CD14-positive monocyte (primary cell): Measurements from ENCODE around the gene METTL2B. TPM values are rescaled to one million over a fixed set of nuclear protein-coding genes. Genes with fewer than 3 reads are reported as not detected.

Experiments used
- DNase-seq, 3 donors: peaks; one replicate each; pipeline ENCODE4 v3.0.0-alpha.2; 2011 to 2022
- H2AFZ ChIP-seq: 2 replicates; pipeline ENCODE4 v1.6.0; 2012; ENCODE audit warnings: mild to moderate bottlenecking, low read depth, low read length, inconsistent platforms; ENCODE audit not compliant: insufficient read depth, poor library complexity, severe bottlenecking
- H3K27ac ChIP-seq, 2 donors: 1 replicate in 1 of 2; 2 replicates in 1 of 2; pipeline ENCODE4 v1.5.1; 2012 to 2013; ENCODE audit warnings: low read length in 2 of 2, control low read depth in 1 of 2, inconsistent platforms in 1 of 2, low read depth in 1 of 2, mild to moderate bottlenecking in 1 of 2
- H3K27me3 ChIP-seq, 2 donors: one replicate each; pipeline versions ENCODE4 v1.6.0 to v1.6.1; 2011 to 2013; ENCODE audit warnings: low read length in 2 of 2; ENCODE audit not compliant: control insufficient read depth in 2 of 2, insufficient read depth in 2 of 2
- H3K36me3 ChIP-seq, 2 donors: replicated peaks in 1 of 2; 1 replicate in 1 of 2; 2 replicates in 1 of 2; pipeline versions ENCODE4 v1.5.1 to v1.6.1; 2012 to 2013; ENCODE audit warnings: low read length in 2 of 2, control low read depth in 1 of 2, inconsistent platforms in 1 of 2, mild to moderate bottlenecking in 1 of 2; ENCODE audit not compliant: insufficient read depth in 2 of 2, control insufficient read depth in 1 of 2
- H3K4me1 ChIP-seq, 2 donors: 1 replicate in 1 of 2; 2 replicates in 1 of 2; pipeline versions ENCODE4 v1.5.1 to v1.6.1; 2012 to 2013; ENCODE audit warnings: low read length in 2 of 2, control low read depth in 1 of 2, inconsistent platforms in 1 of 2, mild to moderate bottlenecking in 1 of 2, moderate library complexity in 1 of 2; ENCODE audit not compliant: insufficient read depth in 2 of 2, control insufficient read depth in 1 of 2
- H3K4me2 ChIP-seq: replicated peaks from 2 replicates; pipeline ENCODE3; 2012; ENCODE audit warnings: low read length, moderate library complexity, mild to moderate bottlenecking; ENCODE audit not compliant: poor library complexity, severe bottlenecking; ENCODE audit errors: extremely low read depth
- H3K4me3 ChIP-seq, 3 experiments: fragments of 200-600 bp in 1 of 3; sonication (generic) in 1 of 3; replicated peaks in 1 of 3; 1 replicate in 2 of 3; 2 replicates in 1 of 3; pipeline ENCODE4 v1.5.1; 2011 to 2013; ENCODE audit warnings: low read length in 3 of 3, mild to moderate bottlenecking in 3 of 3, control low read depth in 2 of 3, low read depth in 2 of 3, inconsistent platforms in 1 of 3, moderate library complexity in 1 of 3
- H3K79me2 ChIP-seq: 2 replicates; pipeline ENCODE4 v1.6.0; 2012; ENCODE audit warnings: mild to moderate bottlenecking, control low read depth, inconsistent platforms, low read length, moderate library complexity; ENCODE audit not compliant: insufficient read depth
- H3K9ac ChIP-seq: 2 replicates; pipeline ENCODE4 v1.6.0; 2017; ENCODE audit warnings: low read length, mild to moderate bottlenecking; ENCODE audit not compliant: insufficient read depth, poor library complexity, severe bottlenecking
- H3K9me3 ChIP-seq, 2 donors: replicated peaks in 1 of 2; 1 replicate in 1 of 2; 2 replicates in 1 of 2; pipeline versions ENCODE4 v1.5.1 to v1.6.1; 2012 to 2013; ENCODE audit warnings: low read length in 2 of 2, control low read depth in 1 of 2; ENCODE audit not compliant: control insufficient read depth in 1 of 2, insufficient read depth in 1 of 2
- H4K20me1 ChIP-seq: 2 replicates; pipeline ENCODE4 v1.6.0; 2012; ENCODE audit warnings: mild to moderate bottlenecking, low read length, control low read depth, moderate library complexity; ENCODE audit not compliant: insufficient read depth
- H3K27ac Mint-ChIP-seq, 7 donors: one replicate each; pipeline ENCODE4 v1.8.0; 2020; ENCODE audit warnings: mild to moderate bottlenecking in 7 of 7, mixed read lengths in 7 of 7, moderate library complexity in 6 of 7, inconsistent platforms in 2 of 7
- H3K27me3 Mint-ChIP-seq, 3 donors: one replicate each; pipeline ENCODE4 v1.8.0; 2021 to 2022; ENCODE audit warnings: low read depth in 3 of 3, mild to moderate bottlenecking in 3 of 3, mixed read lengths in 3 of 3, moderate library complexity in 3 of 3, inconsistent platforms in 1 of 3
- H3K36me3 Mint-ChIP-seq, 2 donors: one replicate each; pipeline ENCODE4 v1.8.0; 2020; ENCODE audit warnings: mixed read lengths in 2 of 2, inconsistent platforms in 1 of 2, mild to moderate bottlenecking in 1 of 2
- H3K4me1 Mint-ChIP-seq: one replicate; pipeline ENCODE4 v1.8.0; 2020; ENCODE audit warnings: mild to moderate bottlenecking, mixed read lengths
- H3K4me3 Mint-ChIP-seq, 2 donors: one replicate each; pipeline ENCODE4 v1.8.0; 2020; ENCODE audit warnings: mild to moderate bottlenecking in 2 of 2, mixed read lengths in 2 of 2, moderate library complexity in 1 of 2
- H3K9me3 Mint-ChIP-seq, 7 donors: one replicate each; pipeline ENCODE4 v1.8.0; 2020 to 2022; ENCODE audit warnings: mixed read lengths in 7 of 7, mild to moderate bottlenecking in 6 of 7, moderate library complexity in 6 of 7, inconsistent platforms in 2 of 7
- WGBS: methylation state at CpG from one replicate; pipeline ENCODE4 v1.1.5; 2013; ENCODE audit warnings: missing lambda C conversion rate; ENCODE audit not compliant: insufficient coverage; 5-methylcytosine and 5-hydroxymethylcytosine counted together
- intact Hi-C, 2 donors: fragments of 100-400 bp; cut with micrococcal nuclease; formaldehyde crosslinking; loops; one replicate each; pipeline versions ENCODE4 v1.15.0 to v1.15.1; 2023
- polyA plus RNA-seq, 3 donors: library from polyadenylated mRNA; depleted of rRNA in 1 of 3; unstranded in 2 of 3; stranded (reverse) in 1 of 3; fragments of 300-500 nt in 2 of 3; fragments of >200 nt in 1 of 3; fragmentation: Illumina TruSeq in 2 of 3; gene quantifications; 1 replicate in 2 of 3; 2 replicates in 1 of 3; pipeline ENCODE4 v1.2.3, GENCODE V29; 2012 to 2021
- TF ChIP-seq, protein P1 (sequence below): fragments of 200-600 bp; IDR thresholded peaks from one replicate; pipeline ENCODE4 v1.8.0; 2022; ENCODE audit warnings: antibody characterized with exemption, mild to moderate bottlenecking

Gene METTL2B
- polyA plus RNA-seq, 3 donors = 7.5 to 11.1 (median 10.1) TPM

DNA sequence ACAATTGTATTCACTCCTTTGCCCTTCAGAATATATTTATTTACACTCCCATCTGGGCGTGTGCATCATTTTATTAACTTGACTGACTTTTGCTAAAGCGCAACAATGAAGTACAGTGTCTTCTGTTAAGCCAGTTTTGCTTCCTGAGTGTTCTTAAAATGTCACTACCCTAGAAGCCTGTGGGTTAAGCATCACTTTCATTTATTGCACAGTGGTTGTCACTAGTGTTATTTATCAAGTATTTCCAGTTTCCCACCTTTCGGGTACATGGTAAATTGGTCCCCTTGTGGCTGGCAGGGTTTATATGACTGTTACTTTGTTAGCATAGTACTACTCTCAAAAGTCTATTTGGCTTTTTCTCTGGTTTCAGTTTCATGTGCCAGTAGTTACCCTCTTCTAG lies 17.6 kb upstream of the METTL2B start:
- peaks cover 4 to 13% of the 10 kb centered on the region in 2 donors for H3K36me3 Mint-ChIP-seq
- peak overlapping the region in 2 of 7 donors; percentile 7 to 43 for H3K27ac Mint-ChIP-seq
- WGBS = 89% methylated on average over 2 of the region's 3 CpGs
- peak overlapping the region in 1 of 2 donors; percentile 3 for H3K27ac ChIP-seq
- peaks cover 25% of the 10 kb centered on the region for H3K4me1 Mint-ChIP-seq
- H3K27me3 ChIP-seq = no peaks in the 10 kb centered on the region
- no peaks in the 10 kb centered on the region for H3K9me3 ChIP-seq
- no peak overlapping the region for H2AFZ ChIP-seq
- H3K27me3 Mint-ChIP-seq = no peaks in the 10 kb centered on the region
- no peak overlapping the region for H3K4me3 Mint-ChIP-seq
- no peaks in the 10 kb centered on the region for H3K9me3 Mint-ChIP-seq
- TF ChIP-seq, protein P1, sequence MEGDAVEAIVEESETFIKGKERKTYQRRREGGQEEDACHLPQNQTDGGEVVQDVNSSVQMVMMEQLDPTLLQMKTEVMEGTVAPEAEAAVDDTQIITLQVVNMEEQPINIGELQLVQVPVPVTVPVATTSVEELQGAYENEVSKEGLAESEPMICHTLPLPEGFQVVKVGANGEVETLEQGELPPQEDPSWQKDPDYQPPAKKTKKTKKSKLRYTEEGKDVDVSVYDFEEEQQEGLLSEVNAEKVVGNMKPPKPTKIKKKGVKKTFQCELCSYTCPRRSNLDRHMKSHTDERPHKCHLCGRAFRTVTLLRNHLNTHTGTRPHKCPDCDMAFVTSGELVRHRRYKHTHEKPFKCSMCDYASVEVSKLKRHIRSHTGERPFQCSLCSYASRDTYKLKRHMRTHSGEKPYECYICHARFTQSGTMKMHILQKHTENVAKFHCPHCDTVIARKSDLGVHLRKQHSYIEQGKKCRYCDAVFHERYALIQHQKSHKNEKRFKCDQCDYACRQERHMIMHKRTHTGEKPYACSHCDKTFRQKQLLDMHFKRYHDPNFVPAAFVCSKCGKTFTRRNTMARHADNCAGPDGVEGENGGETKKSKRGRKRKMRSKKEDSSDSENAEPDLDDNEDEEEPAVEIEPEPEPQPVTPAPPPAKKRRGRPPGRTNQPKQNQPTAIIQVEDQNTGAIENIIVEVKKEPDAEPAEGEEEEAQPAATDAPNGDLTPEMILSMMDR = no peak
- H3K36me3 ChIP-seq = no peaks in the 10 kb centered on the region
- DNase-seq = no peak
- H3K4me2 ChIP-seq = no peak overlapping the region
- intact Hi-C loops = loop anchor here (1.0 to 10.0 kb wide), 3 partner anchors 32 to 114 kb away; partner anchors contain the start of genes IMPDH1 (in 2 of the 2) and RBM28 (in 1 of the 2)
- H3K4me3 ChIP-seq = no peak overlapping the region
- peaks cover 36% of the 10 kb centered on the region for H3K79me2 ChIP-seq
- H4K20me1 ChIP-seq = no peaks in the 10 kb centered on the region
- H3K9ac ChIP-seq = no peak overlapping the region
- H3K4me1 ChIP-seq = peaks cover 20 to 30% of the 10 kb centered on the region in 2 donors

DNA sequence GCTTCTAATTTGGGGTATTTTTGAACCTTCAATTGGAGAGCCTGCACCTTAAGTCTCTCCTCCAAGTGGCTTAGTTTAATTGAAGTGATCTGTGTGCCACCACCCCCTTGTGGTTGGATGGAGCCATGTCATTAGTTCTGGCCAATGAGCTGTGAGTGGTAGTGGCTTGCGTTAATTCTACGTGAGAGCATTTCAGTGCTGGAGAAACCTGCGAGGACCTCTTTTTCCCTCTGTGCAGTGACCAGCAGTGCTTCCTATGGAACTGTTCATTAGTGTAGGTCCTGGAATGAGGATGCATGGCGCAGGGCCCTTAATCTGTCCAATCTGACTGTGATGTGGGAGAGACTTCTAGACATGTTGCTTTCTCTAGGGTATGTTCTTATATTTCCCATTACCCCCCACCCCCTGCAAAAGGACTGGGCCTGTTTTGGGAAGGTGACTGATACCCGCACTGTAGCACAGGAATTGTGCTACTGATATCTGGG lies 17.1 kb upstream of the METTL2B start:
- H3K9me3 Mint-ChIP-seq = no peaks in the 10 kb centered on the region
- peak; percentile 62 to 73 (median 69) for DNase-seq
- 0% methylated on average over 3 of the region's 5 CpGs for WGBS
- Histone ChIP-seq H3K27ac (no peak overlapping the region), H3K27me3 (no peaks in the 10 kb centered on the region), H3K9me3 (no peaks in the 10 kb centered on the region), H3K4me1 (peaks cover 20 to 30% of the 10 kb centered on the region in 2 donors), H3K9ac (no peak overlapping the region), H3K79me2 (peaks cover 36% of the 10 kb centered on the region), H3K36me3 (no peaks in the 10 kb centered on the region), H2AFZ (no peak overlapping the region), H3K4me3 (no peak overlapping the region), H4K20me1 (no peaks in the 10 kb centered on the region), H3K4me2 (peak overlapping the region; percentile 9)
- intact Hi-C loops = loop anchor here (1.0 to 10.0 kb wide), 3 partner anchors 32 to 115 kb away; partner anchors contain the start of genes IMPDH1 (in 2 of the 2) and RBM28 (in 1 of the 2)
- peaks cover 5 to 15% of the 10 kb centered on the region in 2 donors for H3K36me3 Mint-ChIP-seq
- TF ChIP-seq, protein P1 = peak; percentile 89
- no peaks in the 10 kb centered on the region for H3K27me3 Mint-ChIP-seq
- peaks cover 25% of the 10 kb centered on the region for H3K4me1 Mint-ChIP-seq
- H3K27ac Mint-ChIP-seq = peak overlapping the region in 2 of 7 donors; percentile 20 to 69
- peak overlapping the region in 1 of 2 donors; percentile 47 for H3K4me3 Mint-ChIP-seq
